ENCODE results near the gene CXCL16.
"Not testable (repeated sequence)": the region's sequence is repeated elsewhere in the genome, so short reads cannot be mapped to it uniquely, and the experiment has no call there.

Gene CXCL16

DNA sequence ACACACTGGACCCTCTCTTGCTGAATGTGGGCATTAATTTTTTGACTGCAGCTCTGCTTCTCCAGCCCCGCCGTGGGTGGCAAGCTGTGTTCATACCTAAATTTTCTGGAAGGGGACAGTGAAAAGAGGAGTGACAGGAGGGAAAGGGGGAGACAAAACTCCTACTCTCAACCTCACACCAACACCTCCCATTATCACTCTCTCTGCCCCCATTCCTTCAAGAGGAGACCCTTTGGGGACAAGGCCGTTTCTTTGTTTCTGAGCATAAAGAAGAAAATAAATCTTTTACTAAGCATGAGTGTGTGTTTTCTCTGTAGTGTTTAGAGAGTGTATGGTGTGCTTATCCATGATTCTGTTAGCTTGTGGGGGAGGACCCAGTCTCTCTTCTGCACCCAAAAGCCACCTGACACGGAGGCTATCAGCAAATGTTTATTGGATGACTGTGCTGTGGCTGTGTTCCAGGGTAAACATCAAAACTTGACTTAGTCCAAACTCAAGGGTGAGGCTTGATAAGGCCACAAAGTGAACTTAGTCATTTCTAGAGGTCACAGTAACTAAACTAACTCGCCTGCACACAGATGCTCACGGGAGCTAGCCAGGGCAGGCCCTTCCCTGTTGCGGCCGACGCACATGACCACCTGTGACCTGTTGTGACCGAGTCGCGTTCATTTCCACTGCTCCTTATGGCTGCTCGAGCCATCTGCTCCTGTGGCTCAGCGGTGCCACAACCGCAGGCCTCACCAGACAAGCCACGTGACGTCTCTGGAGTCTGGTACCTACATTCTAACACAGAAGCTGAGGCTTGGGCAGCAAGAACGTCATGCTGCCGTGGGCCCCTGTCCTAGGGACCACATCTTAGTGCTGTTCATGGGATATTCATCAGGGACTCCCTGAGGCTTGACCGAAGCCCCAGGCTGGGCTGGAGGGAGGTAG is 18.3 kb downstream of the CXCL16 start:
- no peak for DNase-seq (ENCODE audit: low read depth in 1 of 2, low spot score in 1 of 2)

DNA sequence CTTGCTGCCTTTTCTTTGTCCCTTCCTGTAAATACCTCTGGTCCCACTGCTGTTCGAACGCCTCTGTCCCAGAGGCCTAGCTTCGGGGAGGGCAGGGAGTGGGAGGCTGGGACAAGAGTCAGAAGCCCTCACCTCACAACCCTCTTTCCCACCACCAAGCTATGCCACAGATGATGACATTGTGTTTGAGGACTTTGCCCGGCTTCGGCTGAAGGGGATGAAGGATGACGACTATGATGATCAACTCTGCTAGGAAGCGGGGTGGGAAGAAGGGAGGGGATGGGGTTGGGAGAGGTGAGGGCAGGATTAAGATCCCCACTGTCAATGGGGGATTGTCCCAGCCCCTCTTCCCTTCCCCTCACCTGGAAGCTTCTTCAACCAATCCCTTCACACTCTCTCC is 18.9 kb downstream of the CXCL16 start:
- no peak for DNase-seq (ENCODE audit: low read depth in 1 of 2, low spot score in 1 of 2)

DNA sequence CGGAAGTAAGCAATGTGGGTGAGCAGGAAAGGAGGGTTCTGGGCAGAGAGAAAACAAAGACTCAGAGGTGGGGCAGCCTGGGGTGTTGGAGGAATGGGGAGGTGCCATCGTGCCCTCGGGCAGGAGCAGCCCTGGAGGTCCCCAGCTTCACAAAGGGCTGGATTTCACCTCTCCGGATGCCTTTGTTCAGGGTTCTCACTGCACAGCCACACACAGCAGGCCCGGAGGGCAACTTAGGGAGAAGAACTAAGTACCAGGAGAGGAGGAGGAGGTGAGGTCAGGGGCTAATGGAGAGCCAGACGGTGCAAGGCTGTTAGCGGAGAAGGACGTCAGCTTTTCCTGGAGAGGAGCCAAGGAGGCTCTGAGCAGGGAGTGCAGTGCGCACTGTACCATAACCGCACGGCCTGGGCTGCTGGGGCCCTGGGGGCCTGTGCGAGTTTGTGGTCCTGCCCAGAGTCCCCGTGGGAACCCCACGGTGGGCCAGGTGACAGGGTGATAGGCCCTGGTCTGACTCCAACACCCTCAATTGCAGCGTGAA is 20.0 kb downstream of the CXCL16 start:
- DNase-seq (ENCODE audit: low read depth in 1 of 2, low spot score in 1 of 2), result no peak

DNA sequence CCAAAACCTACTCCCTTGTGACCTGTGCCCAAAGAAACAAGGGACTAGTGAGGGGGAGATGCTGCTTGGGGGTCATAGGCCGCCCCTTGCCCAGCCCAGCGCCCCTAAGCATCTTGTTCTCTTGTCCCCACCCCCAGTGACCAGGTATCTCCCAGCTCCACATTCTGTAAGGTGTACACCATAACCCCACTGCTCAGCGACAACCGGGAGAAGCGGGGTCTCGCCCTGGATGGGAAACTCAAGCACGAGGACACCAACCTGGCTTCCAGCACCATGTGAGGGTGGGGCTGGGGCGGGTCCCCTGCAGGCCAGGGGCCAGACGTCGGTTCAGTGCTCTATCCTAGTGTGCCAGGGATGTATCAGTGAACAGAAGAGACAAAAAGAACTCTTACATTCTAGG is 20.6 kb downstream of the CXCL16 start:
- DNase-seq (ENCODE audit: low read depth in 1 of 2, low spot score in 1 of 2), result no peak

DNA sequence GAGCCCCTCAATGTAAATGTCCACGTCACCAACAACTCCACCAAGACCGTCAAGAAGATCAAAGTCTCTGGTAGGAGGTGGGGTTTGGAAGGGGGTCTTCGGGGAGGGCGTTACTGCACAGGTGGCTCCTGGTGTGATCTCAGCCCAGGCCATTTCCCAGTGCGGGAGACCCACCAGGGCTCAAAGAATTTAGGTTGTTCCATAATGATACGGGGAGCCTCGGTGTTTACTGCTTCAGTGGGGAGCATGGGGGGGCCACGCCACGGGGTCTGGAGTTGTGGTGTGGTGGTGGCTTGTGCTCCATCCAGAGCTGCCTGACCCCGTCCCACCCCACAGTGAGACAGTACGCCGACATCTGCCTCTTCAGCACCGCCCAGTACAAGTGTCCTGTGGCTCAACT is 21.5 kb downstream of the CXCL16 start:
- DNase-seq (ENCODE audit: low read depth in 1 of 2, low spot score in 1 of 2), result no peak

DNA sequence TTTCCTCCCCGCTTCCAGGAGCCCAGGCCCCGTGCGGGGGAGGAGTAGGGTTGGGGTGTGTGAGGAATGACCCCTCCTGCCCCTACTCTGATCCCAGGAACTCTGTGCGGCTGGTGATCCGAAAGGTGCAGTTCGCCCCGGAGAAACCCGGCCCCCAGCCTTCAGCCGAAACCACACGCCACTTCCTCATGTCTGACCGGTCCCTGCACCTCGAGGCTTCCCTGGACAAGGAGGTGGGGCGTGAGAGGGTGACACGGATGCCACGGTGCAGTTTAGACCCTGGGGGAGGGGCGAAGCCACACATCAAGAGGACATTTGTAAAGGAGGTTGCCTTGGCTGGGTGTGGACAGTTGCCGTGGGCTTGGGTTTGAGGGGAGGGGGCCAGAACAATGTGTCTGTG is 21.9 kb downstream of the CXCL16 start:
- DNase-seq (ENCODE audit: low read depth in 1 of 2, low spot score in 1 of 2), result no peak

DNA sequence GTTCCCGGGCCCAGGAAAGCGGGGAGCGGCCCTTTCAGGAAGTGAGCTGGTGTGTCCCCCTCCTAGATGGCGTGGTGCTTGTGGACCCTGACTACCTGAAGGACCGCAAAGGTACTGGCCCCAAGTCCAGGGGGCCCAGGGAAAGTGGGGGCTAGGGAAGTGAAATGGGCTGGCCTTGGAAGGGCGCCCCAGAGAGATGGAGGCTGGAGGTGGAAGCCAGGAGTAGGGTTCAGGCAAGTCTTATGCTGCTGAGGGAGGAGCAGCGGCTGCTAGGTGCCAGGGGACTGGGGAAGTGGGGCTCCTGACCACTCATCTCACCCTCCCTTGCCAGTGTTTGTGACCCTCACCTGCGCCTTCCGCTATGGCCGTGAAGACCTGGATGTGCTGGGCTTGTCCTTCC is 23.6 kb downstream of the CXCL16 start:
- no peak for DNase-seq (ENCODE audit: low read depth in 1 of 2, low spot score in 1 of 2)

DNA sequence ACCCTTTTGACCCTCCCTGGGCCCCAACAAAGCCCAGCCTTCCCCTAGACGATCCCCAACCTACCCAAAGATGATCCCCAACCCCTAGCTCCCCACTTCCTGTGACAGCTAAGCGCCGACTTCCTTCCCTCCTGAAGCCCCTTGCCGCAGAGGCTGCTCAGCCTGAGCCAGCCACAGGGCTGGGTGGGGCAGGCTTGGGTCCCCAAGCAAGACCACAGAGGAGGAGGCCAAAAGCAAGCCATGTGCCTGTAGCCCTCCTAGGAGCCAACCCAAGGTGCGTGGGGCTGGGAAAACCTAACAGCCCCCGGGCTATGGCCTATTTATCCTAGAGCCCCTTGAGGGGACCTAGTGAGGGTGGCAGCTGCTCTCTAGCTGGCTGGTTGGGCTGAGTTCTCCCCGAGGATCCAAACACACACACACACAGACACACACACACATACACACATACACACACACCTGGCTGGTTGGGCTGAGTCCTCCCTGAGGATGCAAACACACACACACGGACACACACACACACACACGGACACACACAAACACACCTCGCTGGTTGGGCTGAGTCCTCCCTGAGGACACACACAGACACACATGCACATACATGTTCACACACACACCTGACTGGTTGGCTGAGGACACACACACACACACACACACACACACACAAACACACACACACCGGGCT is 24.5 kb downstream of the CXCL16 start:
- no peak for DNase-seq (ENCODE audit: low read depth in 1 of 2, low spot score in 1 of 2)

DNA sequence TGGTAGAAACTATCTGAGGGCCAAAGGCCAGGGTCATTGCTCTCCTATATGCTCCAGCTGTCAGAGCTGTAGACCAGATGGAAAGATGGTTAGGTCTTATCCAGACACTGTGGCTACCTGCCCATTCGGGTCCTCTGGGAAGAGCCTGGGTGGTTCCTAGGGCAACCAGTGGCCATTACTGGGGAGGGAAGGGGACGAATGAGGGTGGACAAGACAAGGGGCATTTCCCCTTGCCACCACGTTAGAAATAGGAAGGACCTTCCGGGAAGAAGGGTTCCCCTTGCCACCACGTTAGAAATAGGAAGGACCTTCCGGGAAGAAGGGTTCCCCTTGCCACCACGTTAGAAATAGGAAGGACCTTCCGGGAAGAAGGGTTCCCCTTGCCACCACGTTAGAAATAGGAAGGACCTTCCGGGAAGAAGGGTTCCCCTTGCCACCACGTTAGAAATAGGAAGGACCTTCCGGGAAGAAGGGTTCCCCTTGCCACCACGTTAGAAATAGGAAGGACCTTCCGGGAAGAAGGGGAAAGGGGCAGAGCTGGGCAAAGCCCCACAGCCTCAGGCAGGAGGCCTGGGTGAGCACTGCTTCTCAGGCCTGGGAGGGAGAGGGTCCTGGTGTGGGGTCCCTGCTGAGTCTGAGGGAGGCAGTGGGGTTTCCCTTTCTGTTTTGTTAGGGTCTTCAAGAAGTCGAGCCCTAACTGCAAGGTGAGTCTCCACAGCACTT is 25.2 kb downstream of the CXCL16 start:
- DNase-seq (ENCODE audit: low read depth in 1 of 2, low spot score in 1 of 2), result not testable (repeated sequence)

DNA sequence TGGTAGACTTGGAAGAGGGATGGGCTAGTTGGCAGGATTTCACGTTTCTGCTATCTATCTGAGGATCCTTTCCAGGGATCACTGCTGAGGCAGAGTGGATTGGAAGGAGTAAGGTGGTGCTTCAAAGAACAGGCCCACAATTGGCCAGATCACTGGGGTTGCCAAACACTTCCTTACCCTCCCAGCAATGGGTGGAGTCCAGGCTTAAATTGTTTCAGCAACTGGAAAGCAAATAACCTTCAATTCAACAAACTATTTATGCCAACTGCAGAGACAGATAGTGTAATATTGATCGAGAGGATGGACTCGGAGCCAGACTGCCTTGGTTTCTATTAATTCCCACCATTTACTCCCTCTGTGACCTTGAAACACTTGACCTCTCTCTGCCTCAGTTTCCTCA is 27.2 kb downstream of the CXCL16 start:
- no peak for DNase-seq (ENCODE audit: low read depth in 1 of 2, low spot score in 1 of 2)

DNA sequence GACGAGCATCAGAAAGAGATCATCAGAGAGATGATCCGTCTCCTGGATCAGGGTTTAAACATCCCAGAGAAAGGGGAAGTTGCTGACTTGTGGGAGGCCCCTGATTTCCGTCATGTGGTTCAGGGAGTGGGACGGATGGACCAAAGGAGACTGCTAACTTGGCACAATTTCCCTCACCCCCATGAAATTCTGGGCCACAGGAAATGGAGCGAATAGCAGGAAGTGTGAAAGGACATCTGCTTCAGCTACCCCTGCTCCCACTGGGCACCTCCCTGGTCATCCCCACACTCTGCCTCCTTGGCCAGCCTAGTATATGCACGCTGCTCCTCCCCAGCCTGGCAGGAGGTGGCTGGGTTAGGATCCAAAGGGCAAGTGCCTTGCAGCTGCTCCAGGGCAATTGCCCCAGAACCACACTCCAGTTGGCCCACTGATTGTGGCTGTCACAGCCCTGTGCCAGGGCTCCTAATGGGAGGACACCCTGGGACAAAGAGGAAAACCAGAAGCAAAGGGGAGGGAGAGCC is 28.0 kb downstream of the CXCL16 start:
- DNase-seq (ENCODE audit: low read depth in 1 of 2, low spot score in 1 of 2), result no peak

DNA sequence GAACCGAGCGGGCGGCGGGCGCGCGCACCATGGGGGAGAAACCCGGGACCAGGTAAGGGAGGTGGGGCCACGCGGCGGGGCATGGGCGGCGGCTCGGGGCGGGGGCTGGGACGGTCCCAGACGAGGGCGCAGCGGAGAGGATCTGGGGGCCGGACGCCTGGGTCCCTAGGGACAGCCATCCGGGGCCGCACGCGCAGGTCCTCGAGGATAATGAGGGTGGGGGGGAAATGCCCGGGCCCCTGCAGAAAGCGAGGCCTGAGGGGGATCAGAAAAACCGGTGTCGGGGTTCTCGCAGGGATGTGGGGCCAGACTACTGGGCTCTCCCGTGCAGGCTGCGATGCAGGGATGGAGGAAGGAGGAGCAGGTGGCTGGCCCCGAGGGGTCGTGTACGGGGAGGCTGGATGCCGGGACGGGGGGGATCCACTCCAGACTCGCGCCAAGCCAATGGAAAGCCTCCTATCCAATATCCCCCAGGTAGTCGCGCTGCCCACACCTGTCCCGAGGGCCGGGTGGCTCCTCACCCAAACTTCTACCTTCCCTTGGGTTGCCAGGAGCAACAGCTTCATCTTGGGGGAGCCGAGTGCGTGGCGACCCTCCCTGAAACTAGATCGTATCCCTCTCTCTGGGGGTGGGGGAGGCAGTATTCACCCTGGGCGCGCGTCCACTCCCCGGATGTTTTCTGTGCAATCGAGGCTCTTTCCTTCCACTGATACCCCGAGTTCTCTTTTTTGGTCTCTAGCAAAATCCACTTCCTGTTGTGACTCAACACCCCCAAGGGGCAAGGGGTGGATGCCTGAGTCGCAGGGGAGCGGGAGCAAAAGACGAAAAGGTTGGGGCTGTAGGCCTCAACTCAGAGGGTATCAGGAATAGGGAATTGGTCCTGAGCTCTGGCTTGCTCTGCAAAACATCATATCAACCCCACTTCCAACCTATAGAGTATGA is 28.8 kb downstream of the CXCL16 start:
- DNase-seq (ENCODE audit: low read depth in 1 of 2, low spot score in 1 of 2), result peak in 1 of 2 donors; percentile 12

DNA sequence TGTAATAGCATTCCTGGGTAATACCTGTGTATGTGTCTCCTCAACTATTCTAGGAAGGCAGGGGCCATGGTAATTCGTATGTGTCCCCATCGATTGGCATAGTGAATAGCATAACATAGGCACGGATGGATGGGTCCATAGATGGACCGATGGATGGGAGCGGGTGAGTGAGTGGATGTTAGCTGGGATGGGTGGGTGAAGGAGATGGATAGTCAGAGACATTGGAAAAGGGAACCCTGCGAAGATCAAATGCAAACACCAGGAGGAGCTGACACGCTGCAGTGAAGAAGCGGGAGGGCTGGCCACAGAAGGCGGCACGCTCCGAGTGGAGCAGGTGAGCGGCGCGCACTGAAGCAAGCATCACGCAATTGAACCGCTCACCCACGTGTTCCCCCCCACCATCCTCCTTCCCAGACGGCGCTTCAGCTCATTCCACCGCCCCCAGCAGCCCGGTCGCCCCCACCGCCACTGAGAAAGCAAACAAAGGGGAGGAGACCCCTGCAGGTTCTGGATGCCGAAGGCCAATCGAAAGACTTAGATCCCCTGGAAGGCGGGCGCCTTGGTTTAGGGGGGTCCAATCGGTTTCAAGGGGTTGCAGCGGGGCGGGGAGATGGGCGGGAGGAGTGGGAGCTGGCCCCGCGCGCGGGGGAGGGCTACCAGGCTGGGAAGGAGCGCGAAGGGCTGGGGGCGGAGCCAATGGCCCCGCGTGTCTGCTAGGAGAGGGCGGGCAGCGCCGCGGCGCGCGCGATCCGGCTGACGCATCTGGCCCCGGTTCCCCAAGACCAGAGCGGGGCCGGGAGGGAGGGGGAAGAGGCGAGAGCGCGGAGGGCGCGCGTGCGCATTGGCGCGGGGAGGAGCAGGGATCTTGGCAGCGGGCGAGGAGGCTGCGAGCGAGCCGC is 29.7 kb downstream of the CXCL16 start, which contains the start of gene ARRB2:
Gene ARRB2 (plus strand): TSS at position 839 of the 899 bp plus-strand sequence. CDS start 90 bp downstream, outside the sequence.
- DNase-seq (ENCODE audit: low read depth in 1 of 2, low spot score in 1 of 2), result peak; percentile 95 to 98

DNA sequence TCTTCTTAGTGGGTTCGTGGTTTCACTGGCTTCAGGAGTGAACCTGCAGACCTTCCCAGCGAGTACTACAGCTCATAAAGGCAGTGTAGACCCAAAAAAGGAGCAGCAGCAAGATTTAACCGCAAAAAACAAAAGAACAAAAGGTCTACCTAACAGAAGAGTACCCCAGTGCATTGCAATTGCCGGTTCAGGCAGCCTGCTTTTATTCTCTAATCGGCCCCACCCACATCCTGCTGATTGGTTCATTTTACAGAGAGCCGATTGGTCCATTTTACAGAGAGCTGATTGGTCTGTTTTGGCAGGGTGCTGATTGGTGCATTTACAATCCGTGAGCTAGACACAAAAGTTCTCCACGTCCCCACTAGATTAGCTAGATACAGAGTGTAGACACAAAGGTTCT is 31.3 kb downstream of the CXCL16 start:
- DNase-seq (ENCODE audit: low read depth in 1 of 2, low spot score in 1 of 2), result peak in 1 of 2 donors; percentile 20

DNA sequence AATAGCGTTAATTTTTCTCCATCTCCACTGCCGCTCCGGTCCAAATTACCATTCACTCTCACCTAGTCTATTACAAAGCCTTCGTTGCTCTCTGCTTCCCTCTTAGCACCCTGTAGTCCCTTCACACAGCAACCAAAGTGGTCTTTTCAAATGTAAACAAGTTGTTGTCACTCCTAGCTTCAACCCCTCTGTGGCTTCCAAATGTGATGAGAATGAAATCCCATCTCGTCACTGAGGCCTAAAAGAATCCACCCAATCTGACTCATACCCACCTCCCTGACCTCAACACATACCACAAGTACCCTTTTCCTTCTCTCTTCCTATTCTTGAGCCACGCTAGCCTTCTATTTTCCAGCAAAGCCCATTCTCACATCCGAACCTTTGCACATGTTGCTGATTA is 33.6 kb downstream of the CXCL16 start:
- DNase-seq (ENCODE audit: low read depth in 1 of 2, low spot score in 1 of 2), result no peak

DNA sequence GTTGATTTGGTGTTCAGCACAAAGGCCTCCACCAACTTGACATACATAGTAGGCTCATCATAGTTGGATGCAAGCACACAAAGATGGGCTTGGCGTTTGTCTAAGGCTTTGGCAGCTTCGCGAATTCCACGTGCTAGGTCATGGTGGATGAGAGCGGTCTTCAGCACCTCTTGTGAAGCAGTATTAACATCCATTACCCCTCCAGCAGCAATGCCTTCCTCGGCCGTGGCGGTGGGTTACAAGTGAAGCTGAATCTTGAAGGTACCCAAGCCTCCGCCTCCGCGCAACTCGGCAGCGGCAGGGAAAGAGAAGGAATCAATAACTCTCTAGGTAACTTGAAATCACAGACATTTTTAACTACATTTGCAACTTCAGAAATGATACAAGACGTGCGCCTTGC is 34.7 kb downstream of the CXCL16 start:
- DNase-seq (ENCODE audit: low read depth in 1 of 2, low spot score in 1 of 2), result no peak

DNA sequence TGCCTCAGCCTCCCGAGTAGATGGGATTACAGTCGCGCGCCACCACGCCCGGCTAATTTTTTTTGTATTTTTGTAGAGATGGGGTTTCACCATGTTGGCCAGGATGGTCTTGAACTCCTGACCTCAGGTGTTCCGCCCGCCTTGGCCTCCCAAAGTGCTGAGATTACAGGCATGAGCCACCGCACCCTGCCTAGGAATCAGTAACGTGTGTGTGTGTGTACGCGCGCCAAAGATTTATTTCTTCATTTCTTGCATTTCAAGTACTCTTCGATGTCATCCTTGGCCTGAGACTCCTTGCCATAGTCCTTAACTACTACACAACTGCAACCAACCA is 35.2 kb downstream of the CXCL16 start:
- not testable (repeated sequence) for DNase-seq (ENCODE audit: low read depth in 1 of 2, low spot score in 1 of 2)

DNA sequence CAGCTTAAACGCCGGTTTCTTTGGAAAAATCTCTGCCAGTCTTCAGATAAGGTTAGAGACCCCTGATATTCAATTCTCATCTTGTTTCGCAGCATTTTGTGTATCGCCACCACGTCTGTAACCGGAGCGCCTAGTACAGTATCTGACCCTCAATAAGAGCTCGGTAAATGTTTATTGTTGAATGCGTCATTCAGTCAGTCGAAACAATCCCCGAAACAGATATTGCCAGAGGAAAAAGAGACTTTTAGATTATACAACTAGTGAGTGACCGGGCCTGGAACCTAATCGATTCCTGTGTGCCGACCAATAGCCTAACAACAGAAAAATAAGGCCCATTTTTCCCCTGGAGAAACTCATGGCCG is 36.4 kb downstream of the CXCL16 start:
- DNase-seq (ENCODE audit: low read depth in 1 of 2, low spot score in 1 of 2), result no peak

DNA sequence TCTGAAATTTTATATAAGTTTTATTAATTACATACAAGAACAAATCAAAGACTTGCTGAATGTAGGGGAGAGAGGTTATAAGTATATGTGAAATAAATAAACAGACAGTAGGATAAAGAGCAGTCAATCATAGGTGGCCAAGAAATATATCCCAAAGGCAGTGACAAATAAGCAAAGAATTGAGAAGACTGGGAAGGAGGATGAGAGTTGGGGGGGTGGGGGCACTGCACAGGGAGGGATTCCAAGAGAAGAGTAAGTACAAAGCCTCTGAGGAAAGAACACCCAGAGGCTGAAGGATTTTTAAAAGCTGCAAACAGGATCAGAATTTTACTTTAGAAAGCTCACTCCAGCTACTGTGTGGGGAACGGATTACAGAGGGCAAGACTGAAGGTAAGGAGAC is 38.6 kb downstream of the CXCL16 start:
- DNase-seq (ENCODE audit: low read depth in 1 of 2, low spot score in 1 of 2), result no peak

Measured in stimulated activated CD4-positive, alpha-beta T cell treated with anti-CD3 and anti-CD28 coated beads, Interleukin-15, amount 100 ng/mL, for 1 hour (primary cell).